BLaER1 (cell line): ENCODE data around the gene ARHGEF28.

Experiments
- H3K27ac ChIP-seq: shearing (Covaris generic); formaldehyde crosslinking; 2 replicates; pipeline ENCODE4 v1.8.1; 2022
- H3K27me3 ChIP-seq: shearing (Covaris generic); formaldehyde crosslinking; 2 replicates; pipeline ENCODE4 v1.8.1; 2022
- H3K36me3 ChIP-seq: shearing (Covaris generic); formaldehyde crosslinking; 2 replicates; pipeline ENCODE4 v1.8.1; 2022
- H3K4me1 ChIP-seq: shearing (Covaris generic); formaldehyde crosslinking; 2 replicates; pipeline ENCODE4 v1.8.1; 2022
- H3K4me2 ChIP-seq: shearing (Covaris generic); formaldehyde crosslinking; 2 replicates; pipeline ENCODE4 v1.8.1; 2022
- H3K4me3 ChIP-seq: shearing (Covaris generic); formaldehyde crosslinking; 2 replicates; pipeline ENCODE4 v1.8.1; 2022
- H3K9ac ChIP-seq: shearing (Covaris generic); formaldehyde crosslinking; 2 replicates; pipeline ENCODE4 v1.8.1; 2022
- H3K9me3 ChIP-seq: shearing (Covaris generic); formaldehyde crosslinking; 2 replicates; pipeline ENCODE4 v1.8.1; 2022
- H4K20me1 ChIP-seq: shearing (Covaris generic); formaldehyde crosslinking; 2 replicates; pipeline ENCODE4 v1.8.1; 2022
- Cebpa-rat ChIP-seq: shearing (Covaris generic); IDR thresholded peaks from 2 replicates; pipeline ENCODE4 v1.8.1; 2022

Gene ARHGEF28

DNA sequence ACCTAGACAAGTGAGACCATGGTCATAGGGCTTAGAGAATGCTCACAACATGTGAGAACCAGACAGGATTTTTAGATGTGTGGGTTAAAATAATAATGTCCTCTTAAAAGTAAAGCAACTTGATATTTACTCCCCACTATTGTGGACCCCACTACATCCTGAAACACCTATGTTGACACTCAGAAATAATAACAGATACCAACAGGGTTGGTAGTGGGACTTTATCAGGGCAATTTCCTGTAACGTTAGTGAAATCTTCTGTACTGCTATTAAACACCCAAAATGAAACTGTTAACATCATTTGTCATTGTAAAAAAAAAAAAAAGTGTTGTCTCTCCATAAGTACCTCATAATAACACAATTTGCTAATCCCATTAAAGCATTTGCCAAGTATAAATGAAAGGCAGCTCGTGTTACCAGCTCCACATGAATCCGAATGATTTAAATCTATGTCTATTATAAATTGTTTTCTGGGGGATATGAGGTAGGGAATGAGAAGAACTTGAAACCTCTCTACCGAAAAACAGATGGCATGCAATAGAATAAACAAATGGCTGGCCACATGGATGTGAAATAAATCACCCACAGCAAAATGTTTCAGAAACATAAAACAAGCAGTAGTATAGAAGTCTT lies 285.9 kb downstream of the ARHGEF28 start:
- Histone ChIP-seq H3K4me1 (peaks cover 12% of the 10 kb centered on the region), H4K20me1 (no peaks in the 10 kb centered on the region), H3K36me3 (no peaks in the 10 kb centered on the region), H3K4me3 (no peak overlapping the region), H3K27me3 (no peaks in the 10 kb centered on the region), H3K9me3 (no peaks in the 10 kb centered on the region), H3K27ac (no peak overlapping the region), H3K4me2 (no peak overlapping the region), H3K9ac (no peak overlapping the region)
- no peak for TF ChIP-seq Cebpa-rat

DNA sequence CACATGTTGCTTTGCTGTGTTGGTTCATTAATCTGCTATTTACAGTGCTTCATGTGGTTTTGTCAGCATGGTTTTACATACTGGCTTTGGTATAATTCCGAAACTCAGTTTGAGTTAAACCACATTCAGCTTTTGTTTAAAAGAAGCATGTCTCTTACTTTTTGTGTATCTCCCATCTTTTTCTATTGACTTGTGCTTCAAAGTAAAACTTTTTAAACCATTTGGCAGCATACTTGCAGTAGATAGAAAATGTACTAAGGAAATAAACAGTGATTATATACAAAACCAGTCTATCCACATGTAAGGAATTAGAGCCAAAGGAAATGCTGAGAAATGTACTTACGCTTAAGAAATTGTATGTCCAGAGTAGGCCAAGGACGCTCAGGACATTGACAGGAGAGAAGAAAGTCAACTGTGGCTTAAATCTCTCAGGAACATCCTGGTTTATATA lies 286.9 kb downstream of the ARHGEF28 start:
- no peak for TF ChIP-seq Cebpa-rat
- Histone ChIP-seq H3K27me3 (no peaks in the 10 kb centered on the region), H4K20me1 (no peaks in the 10 kb centered on the region), H3K4me1 (peaks cover 12% of the 10 kb centered on the region), H3K9me3 (no peaks in the 10 kb centered on the region), H3K36me3 (no peaks in the 10 kb centered on the region), H3K9ac (no peak overlapping the region), H3K4me3 (no peak overlapping the region), H3K4me2 (peak overlapping the region; percentile 36), H3K27ac (no peak overlapping the region)

DNA sequence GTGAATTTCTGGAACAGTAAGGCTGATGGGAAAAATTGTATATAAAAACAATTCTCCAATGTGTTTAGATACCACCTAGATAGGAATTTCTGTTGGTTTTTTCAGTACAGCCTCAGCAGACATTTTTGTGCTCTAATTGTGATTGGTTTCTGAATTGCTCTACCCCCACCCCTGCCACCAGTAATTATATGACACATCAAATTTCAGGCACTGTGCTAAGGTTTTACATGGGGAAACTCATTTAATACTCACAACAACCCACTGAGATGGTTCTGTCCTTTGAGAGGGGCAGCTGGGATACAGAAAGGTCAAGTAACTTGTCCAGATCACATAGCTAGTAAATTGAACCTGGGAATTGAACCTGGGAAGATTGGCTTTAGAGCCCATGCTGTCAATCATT lies 288.0 kb downstream of the ARHGEF28 start:
- Histone ChIP-seq H3K4me2 (no peak overlapping the region), H3K27ac (no peak overlapping the region), H4K20me1 (no peaks in the 10 kb centered on the region), H3K36me3 (no peaks in the 10 kb centered on the region), H3K9ac (no peak overlapping the region), H3K27me3 (no peaks in the 10 kb centered on the region), H3K9me3 (no peaks in the 10 kb centered on the region), H3K4me3 (no peak overlapping the region), H3K4me1 (peaks cover 12% of the 10 kb centered on the region)
- TF ChIP-seq Cebpa-rat = no peak

DNA sequence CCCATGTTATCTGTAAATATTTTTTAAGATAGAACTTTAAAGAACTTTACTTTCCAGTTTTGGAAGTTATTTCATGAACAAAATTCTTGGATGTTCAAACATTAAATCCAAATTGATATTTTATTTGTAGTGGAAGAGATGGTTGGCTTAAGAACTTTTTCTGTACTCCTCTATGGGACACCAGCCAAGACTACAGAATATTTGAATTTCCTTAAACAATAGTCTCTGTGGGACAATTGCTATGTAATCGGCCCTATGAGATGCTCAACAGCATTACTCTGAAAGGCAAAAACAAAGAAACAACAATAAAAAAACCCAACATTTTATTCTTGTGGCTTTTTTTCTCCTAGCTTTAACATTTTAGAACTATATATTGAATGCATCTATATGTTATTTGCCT lies 289.3 kb downstream of the ARHGEF28 start:
- peaks cover 12% of the 10 kb centered on the region for H3K4me1 ChIP-seq
- no peaks in the 10 kb centered on the region for H3K27me3 ChIP-seq
- H3K9me3 ChIP-seq = no peaks in the 10 kb centered on the region
- no peaks in the 10 kb centered on the region for H3K36me3 ChIP-seq
- H3K27ac ChIP-seq = no peak overlapping the region
- no peak overlapping the region for H3K4me2 ChIP-seq
- TF ChIP-seq Cebpa-rat = no peak
- H3K4me3 ChIP-seq = no peak overlapping the region
- H4K20me1 ChIP-seq = no peaks in the 10 kb centered on the region
- H3K9ac ChIP-seq = no peak overlapping the region

DNA sequence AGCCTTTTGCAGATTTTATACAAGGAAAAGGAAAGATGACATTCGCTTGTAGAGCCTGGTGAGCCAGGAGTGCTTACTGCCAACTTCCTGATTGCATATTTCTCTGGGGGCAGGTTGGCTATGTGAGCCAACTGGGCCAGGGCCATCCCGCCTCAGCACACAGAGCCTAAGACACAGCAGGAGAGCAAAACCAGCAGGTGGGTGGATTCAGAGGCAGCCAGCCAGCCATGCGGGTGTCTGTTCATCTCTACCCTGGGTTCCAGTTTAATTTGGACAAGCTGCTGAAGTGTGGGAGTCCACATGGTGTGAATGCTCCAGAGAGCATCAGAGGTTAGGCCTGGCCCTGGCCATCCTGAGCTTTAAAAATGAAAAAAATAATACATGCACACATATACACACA lies 291.4 kb downstream of the ARHGEF28 start:
- Histone ChIP-seq H3K4me2 (no peak overlapping the region), H3K9ac (no peak overlapping the region), H3K27ac (no peak overlapping the region), H3K4me1 (peaks cover 9% of the 10 kb centered on the region), H3K9me3 (no peaks in the 10 kb centered on the region), H3K36me3 (no peaks in the 10 kb centered on the region), H3K27me3 (no peaks in the 10 kb centered on the region), H4K20me1 (no peaks in the 10 kb centered on the region), H3K4me3 (no peak overlapping the region)
- TF ChIP-seq Cebpa-rat = no peak

DNA sequence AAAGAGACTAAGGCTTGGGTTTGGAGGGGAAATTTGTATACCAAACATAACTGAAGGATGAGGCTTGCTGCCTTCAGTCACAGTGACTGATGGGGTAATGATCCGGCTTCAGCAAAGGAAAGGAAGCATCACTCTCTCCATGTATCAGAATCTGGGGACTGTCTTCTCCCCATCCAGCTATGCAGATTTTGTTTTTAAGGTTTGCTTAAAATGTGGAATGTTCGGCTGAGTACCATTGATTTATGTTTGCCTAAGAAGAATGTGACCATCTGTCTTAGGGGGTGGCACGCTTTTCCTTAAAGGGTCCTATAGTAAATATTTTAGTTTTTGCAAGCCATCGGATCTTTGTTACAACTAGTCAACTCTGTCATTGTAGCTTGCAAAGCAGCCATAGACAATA lies 291.9 kb downstream of the ARHGEF28 start:
- Histone ChIP-seq H3K9me3 (no peaks in the 10 kb centered on the region), H4K20me1 (no peaks in the 10 kb centered on the region), H3K4me2 (no peak overlapping the region), H3K9ac (no peak overlapping the region), H3K36me3 (no peaks in the 10 kb centered on the region), H3K4me1 (peaks cover 8% of the 10 kb centered on the region), H3K27ac (no peak overlapping the region), H3K4me3 (no peak overlapping the region), H3K27me3 (no peaks in the 10 kb centered on the region)
- no peak for TF ChIP-seq Cebpa-rat

DNA sequence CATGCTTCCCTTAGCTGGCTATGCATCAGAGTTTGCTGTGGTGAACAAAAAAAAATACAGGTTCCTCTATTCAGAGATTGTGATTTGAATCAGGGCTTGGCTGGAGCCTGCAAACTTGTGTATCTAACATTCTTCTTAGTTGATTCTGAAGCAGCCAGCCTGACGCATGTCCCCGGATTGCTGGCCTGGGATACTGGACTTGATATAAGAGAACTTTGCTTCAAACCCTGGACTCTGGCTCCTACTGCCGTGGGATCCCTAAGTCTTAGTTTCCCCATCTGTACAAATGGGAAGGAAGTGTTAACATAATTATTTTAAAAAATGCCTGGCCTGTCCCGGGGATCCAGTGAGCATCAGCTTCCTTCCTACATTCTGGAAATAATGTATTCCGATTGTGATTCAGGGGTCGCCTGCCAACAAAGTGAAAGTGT lies 292.8 kb downstream of the ARHGEF28 start:
- H3K9me3 ChIP-seq = no peaks in the 10 kb centered on the region
- H3K27me3 ChIP-seq = no peaks in the 10 kb centered on the region
- H4K20me1 ChIP-seq = no peaks in the 10 kb centered on the region
- H3K27ac ChIP-seq = no peak overlapping the region
- no peak overlapping the region for H3K4me3 ChIP-seq
- H3K4me2 ChIP-seq = no peak overlapping the region
- peaks cover 6% of the 10 kb centered on the region for H3K4me1 ChIP-seq
- H3K36me3 ChIP-seq = no peaks in the 10 kb centered on the region
- no peak for TF ChIP-seq Cebpa-rat
- no peak overlapping the region for H3K9ac ChIP-seq

DNA sequence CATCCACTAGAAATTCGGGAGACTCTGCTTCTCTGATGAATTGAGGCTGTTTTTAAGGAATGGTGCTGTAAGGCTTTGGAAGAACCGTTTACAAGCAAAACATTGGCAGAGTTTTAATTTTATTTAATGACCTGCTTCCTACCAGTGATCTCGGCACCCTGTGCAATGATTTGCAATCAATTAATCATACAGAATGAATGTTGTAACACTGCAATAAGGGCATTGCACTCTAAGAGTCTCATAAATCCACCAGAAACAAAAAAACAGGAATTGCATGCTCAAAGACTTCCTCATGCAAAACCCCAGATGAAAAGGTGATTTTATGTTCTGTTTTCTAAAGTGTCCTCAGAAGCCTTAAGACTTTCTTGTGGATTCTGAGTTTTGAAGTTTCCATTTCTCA lies 295.7 kb downstream of the ARHGEF28 start:
- Histone ChIP-seq H3K9ac (no peak overlapping the region), H3K4me1 (peaks cover 6% of the 10 kb centered on the region), H3K4me2 (no peak overlapping the region), H3K9me3 (no peaks in the 10 kb centered on the region), H3K27me3 (no peaks in the 10 kb centered on the region), H3K4me3 (no peak overlapping the region), H3K27ac (no peak overlapping the region), H3K36me3 (no peaks in the 10 kb centered on the region), H4K20me1 (no peaks in the 10 kb centered on the region)
- TF ChIP-seq Cebpa-rat = no peak

DNA sequence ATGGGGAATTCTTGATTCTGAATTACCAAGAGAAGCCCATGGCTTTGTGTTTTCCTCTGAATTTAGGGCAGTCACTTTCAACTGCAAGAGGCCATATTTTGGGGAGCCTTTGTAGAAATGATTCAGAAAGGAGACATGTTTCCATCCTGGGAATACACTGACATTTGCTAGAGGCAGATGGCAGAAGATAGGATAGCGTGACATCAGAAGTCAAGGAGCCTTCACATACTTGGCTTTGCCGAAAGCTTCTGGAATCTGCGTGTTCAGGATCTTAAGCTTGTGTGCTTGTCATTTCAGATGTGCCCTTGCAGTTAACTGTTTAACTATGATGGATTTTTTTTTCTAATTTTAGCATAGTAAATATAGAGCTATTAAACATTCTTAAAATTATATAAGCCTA lies 296.2 kb downstream of the ARHGEF28 start:
- Histone ChIP-seq H3K4me1 (peaks cover 6% of the 10 kb centered on the region), H3K27me3 (no peaks in the 10 kb centered on the region), H3K9me3 (no peaks in the 10 kb centered on the region), H3K9ac (no peak overlapping the region), H3K36me3 (no peaks in the 10 kb centered on the region), H4K20me1 (no peaks in the 10 kb centered on the region), H3K4me2 (no peak overlapping the region), H3K27ac (no peak overlapping the region), H3K4me3 (no peak overlapping the region)
- TF ChIP-seq Cebpa-rat = no peak

DNA sequence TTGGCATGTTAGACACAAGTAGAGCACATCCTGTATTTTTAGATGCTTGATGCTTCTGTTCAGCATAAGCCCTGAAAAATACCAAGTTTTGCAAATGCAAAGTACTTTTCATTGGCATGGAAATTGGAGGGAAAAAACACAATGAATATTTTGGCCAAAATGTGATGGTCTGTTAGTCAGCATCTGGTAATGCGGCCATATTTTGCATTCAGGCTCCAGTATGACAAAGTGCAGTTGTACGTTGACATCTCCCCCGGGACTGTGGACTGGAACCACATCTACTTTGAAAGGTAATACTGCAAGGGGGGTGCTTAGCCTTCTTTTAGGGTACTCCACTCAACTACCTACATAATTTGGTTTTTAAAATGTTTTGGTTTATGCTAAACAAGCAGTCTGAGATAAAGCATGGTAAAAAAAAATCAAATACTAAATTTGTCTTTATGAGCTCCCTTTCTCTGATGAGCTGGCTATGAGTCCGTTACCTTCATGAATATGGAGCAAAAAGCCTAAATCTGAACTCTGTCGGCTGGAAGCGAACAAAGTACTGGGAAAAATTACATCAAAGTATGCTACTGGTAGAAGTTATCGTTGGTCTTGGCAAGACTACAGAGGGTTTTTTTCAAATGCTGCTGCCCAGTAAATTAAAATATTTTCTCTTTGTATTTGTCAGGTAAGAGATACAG lies 297.0 kb downstream of the ARHGEF28 start:
- no peak for TF ChIP-seq Cebpa-rat
- H4K20me1 ChIP-seq = no peaks in the 10 kb centered on the region

More for the DNA sequence above, 297.0 kb downstream of the ARHGEF28 start:
- no peak overlapping the region for H3K27ac ChIP-seq
- H3K27me3 ChIP-seq = no peaks in the 10 kb centered on the region
- H3K9ac ChIP-seq = no peak overlapping the region
- no peaks in the 10 kb centered on the region for H3K36me3 ChIP-seq
- peaks cover 6% of the 10 kb centered on the region for H3K4me1 ChIP-seq
- no peak overlapping the region for H3K4me3 ChIP-seq
- peak overlapping the region; percentile 22; the same call in 1 of the 2 replicates for H3K4me2 ChIP-seq
- H3K9me3 ChIP-seq = no peaks in the 10 kb centered on the region
